ENCODE measurements around the gene GMDS. TPM values are rescaled to one million over a fixed set of nuclear protein-coding genes. Genes with fewer than 3 reads are reported as not detected.

The GMDS gene
- total and polyA plus RNA-seq, 4 donors: 7.3 to 28.3 (median 16.1) TPM

- DNase-seq (no peak), ATAC-seq (ENCODE audit: insufficient read depth, low FRiP score) (no peak)
- Histone ChIP-seq H3K27me3 (ENCODE audit: control insufficient read depth in 3 of 3, insufficient read depth in 3 of 3, low read length in 2 of 3) (peaks cover 0 to 19% (median 16%) of the 10 kb centered on the region in 3 donors), H3K9me3 (ENCODE audit: control insufficient read depth in 4 of 4, insufficient read depth in 3 of 4, low read length in 3 of 4) (peaks cover 0 to 1% (median 0%) of the 10 kb centered on the region in 4 donors), H3K4me3 (no peak overlapping the region), H3K27ac (ENCODE audit: low read depth in 1 of 2, low read length in 1 of 2) (no peak overlapping the region), H3K4me1 (ENCODE audit: control insufficient read depth in 5 of 5, insufficient read depth in 5 of 5, low read length in 5 of 5) (no peaks in the 10 kb centered on the region), H3K9ac (ENCODE audit: insufficient read depth in 1 of 2, low read length in 2 of 2) (no peak overlapping the region), H3K36me3 (ENCODE audit: control insufficient read depth in 4 of 4, insufficient read depth in 4 of 4, low read length in 4 of 4) (no peaks in the 10 kb centered on the region)
- no peak for TF ChIP-seq CTCF (IDR thresholded peaks at IDR 0.05; ENCODE audit: control extremely low read depth, extremely low read depth)
- WGBS, 2 donors: 88 to 96% methylated on average over 9 of the region's 9 CpGs
Measured at GRCh38 chr6:1590580-1590979, 654.8 kb downstream of the GMDS start.

- no peak overlapping the region for H3K4me3 ChIP-seq
- ATAC-seq (ENCODE audit: insufficient read depth, low FRiP score) (no peak), DNase-seq (no peak)
- whole genome bisulfite sequencing, 2 donors: 77 to 90% methylated on average over 6 of the region's 6 CpGs
- peaks cover 0 to 15% (median 14%) of the 10 kb centered on the region in 3 donors for H3K27me3 ChIP-seq (ENCODE audit: control insufficient read depth in 3 of 3, insufficient read depth in 3 of 3, low read length in 2 of 3)
- no peaks in the 10 kb centered on the region for H3K4me1 ChIP-seq (ENCODE audit: control insufficient read depth in 5 of 5, insufficient read depth in 5 of 5, low read length in 5 of 5)
- TF ChIP-seq CTCF (IDR thresholded peaks at IDR 0.05; ENCODE audit: control extremely low read depth, extremely low read depth): no peak
- H3K27ac ChIP-seq (ENCODE audit: low read depth in 1 of 2, low read length in 1 of 2): no peak overlapping the region
- H3K9ac ChIP-seq (ENCODE audit: insufficient read depth in 1 of 2, low read length in 2 of 2): no peak overlapping the region
- peaks cover 0 to 1% (median 0%) of the 10 kb centered on the region in 4 donors for H3K9me3 ChIP-seq (ENCODE audit: control insufficient read depth in 4 of 4, insufficient read depth in 3 of 4, low read length in 3 of 4)
- no peaks in the 10 kb centered on the region for H3K36me3 ChIP-seq (ENCODE audit: control insufficient read depth in 4 of 4, insufficient read depth in 4 of 4, low read length in 4 of 4)
Measured at GRCh38 chr6:1589208-1589607, 656.2 kb downstream of the GMDS start.

- peaks cover 0 to 10% (median 8%) of the 10 kb centered on the region in 3 donors for H3K27me3 ChIP-seq (ENCODE audit: control insufficient read depth in 3 of 3, insufficient read depth in 3 of 3, low read length in 2 of 3)
- peaks cover 0 to 1% (median 0%) of the 10 kb centered on the region in 4 donors for H3K9me3 ChIP-seq (ENCODE audit: control insufficient read depth in 4 of 4, insufficient read depth in 3 of 4, low read length in 3 of 4)
- no peaks in the 10 kb centered on the region for H3K4me1 ChIP-seq (ENCODE audit: control insufficient read depth in 5 of 5, insufficient read depth in 5 of 5, low read length in 5 of 5)
- WGBS, 2 donors: 86 to 93% methylated on average over 12 of the region's 12 CpGs
- DNase-seq: no peak
- no peak for TF ChIP-seq CTCF (IDR thresholded peaks at IDR 0.05; ENCODE audit: control extremely low read depth, extremely low read depth)
- no peak overlapping the region for H3K27ac ChIP-seq (ENCODE audit: low read depth in 1 of 2, low read length in 1 of 2)
- no peaks in the 10 kb centered on the region for H3K36me3 ChIP-seq (ENCODE audit: control insufficient read depth in 4 of 4, insufficient read depth in 4 of 4, low read length in 4 of 4)
- H3K9ac ChIP-seq (ENCODE audit: insufficient read depth in 1 of 2, low read length in 2 of 2): no peak overlapping the region
- no peak for ATAC-seq (ENCODE audit: insufficient read depth, low FRiP score)
- no peak overlapping the region for H3K4me3 ChIP-seq
Measured at GRCh38 chr6:1587977-1588376, 657.4 kb downstream of the GMDS start.

- H3K27ac ChIP-seq (ENCODE audit: low read depth in 1 of 2, low read length in 1 of 2): no peak overlapping the region
- 92 to 93% methylated on average over 7 of the region's 7 CpGs for WGBS, 2 donors
- peaks cover 0 to 1% (median 0%) of the 10 kb centered on the region in 4 donors for H3K9me3 ChIP-seq (ENCODE audit: control insufficient read depth in 4 of 4, insufficient read depth in 3 of 4, low read length in 3 of 4)
- DNase-seq (no peak), ATAC-seq (ENCODE audit: insufficient read depth, low FRiP score) (no peak)
- H3K4me3 ChIP-seq: no peak overlapping the region
- H3K27me3 ChIP-seq (ENCODE audit: control insufficient read depth in 3 of 3, insufficient read depth in 3 of 3, low read length in 2 of 3): peaks cover 0 to 6% (median 6%) of the 10 kb centered on the region in 3 donors
- TF ChIP-seq CTCF (IDR thresholded peaks at IDR 0.05; ENCODE audit: control extremely low read depth, extremely low read depth): no peak
- H3K36me3 ChIP-seq (ENCODE audit: control insufficient read depth in 4 of 4, insufficient read depth in 4 of 4, low read length in 4 of 4): no peaks in the 10 kb centered on the region
- H3K9ac ChIP-seq (ENCODE audit: insufficient read depth in 1 of 2, low read length in 2 of 2): no peak overlapping the region
- no peaks in the 10 kb centered on the region for H3K4me1 ChIP-seq (ENCODE audit: control insufficient read depth in 5 of 5, insufficient read depth in 5 of 5, low read length in 5 of 5)
Measured at GRCh38 chr6:1587546-1587945, 657.9 kb downstream of the GMDS start.

All from lung (tissue), 12 donors.